GM19351 (cell line): ENCODE results near the gene DMXL1.
A peak's percentile ranks its signal among the peaks of the same experiment; 100 is the strongest.

Source experiments
- ATAC-seq: cut with Tn5 transposase; IDR thresholded peaks from one replicate; pipeline ENCODE4 v1.9.1; 2021; ENCODE audit warnings: mild to moderate bottlenecking, moderate library complexity; ENCODE audit not compliant: unreplicated experiment

The DMXL1 gene, protein sequence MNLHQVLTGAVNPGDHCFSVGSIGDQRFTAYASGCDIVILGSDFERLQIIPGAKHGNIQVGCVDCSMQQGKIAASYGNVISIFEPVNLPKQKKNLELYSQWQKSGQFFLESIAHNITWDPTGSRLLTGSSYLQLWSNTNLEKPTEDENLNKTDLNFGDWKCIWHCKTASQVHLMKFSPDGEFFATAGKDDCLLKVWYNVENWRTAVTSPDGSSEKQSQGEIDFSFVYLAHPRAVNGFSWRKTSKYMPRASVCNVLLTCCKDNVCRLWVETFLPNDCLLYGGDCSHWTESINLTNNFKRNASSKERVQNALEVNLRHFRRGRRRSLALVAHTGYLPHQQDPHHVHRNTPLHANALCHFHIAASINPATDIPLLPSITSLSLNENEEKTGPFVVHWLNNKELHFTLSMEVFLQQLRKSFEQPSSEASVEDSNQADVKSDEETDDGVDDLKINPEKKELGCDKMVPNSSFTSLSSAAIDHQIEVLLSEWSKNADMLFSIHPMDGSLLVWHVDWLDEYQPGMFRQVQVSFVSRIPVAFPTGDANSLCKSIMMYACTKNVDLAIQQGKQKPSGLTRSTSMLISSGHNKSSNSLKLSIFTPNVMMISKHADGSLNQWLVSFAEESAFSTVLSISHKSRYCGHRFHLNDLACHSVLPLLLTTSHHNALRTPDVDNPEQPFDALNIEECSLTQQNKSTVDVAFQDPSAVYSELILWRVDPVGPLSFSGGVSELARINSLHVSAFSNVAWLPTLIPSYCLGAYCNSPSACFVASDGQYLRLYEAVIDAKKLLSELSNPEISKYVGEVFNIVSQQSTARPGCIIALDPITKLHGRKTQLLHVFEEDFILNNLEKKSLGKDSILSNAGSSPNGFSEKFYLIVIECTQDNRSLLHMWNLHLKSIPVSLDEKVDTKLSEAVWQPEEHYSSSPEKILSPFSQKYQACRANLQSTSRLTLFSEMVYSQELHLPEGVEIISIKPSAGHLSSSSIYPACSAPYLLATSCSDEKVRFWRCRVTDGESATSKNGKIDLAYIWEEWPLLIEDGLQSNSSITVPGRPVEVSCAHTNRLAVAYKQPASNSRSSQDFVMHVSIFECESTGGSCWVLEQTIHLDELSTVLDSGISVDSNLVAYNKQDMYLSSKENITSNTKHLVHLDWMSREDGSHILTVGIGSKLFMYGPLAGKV (N-terminal part only)

DNA sequence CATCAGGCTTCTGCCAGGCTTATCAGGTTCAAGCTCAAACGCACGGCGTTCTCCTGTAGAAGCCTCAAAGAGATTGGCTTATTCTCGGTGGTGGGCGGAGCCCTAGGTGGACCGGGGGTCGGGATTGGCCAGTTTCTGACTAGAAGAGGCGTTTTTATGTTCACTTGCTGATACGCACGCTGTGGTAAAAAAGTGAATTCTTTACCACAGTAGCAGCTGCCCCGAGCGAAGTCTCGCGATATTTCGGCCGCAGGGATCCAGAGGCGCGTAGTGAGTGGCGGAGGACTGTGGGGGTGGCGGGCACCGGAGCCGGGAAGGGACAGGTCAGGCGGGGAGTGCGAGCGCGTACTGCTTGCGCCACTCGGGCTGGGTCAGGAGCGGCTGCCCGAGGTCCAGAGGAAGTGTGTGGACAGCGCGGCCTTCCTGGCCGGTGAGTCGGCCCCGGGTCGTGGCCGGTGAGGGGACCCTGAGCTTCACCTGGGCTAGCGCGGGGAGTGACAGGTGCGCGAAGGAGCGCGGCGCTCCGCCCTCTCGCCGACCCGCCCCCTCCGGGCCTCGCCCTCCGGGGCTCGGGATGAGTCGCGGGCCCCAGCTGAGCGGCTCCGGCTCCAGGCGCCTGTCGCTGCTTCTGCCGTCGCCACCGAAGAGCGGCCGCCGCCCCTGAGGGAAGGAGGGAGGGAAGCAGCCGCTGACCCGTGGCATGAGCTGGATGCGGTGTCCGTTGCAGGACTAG, at the start of gene DMXL1:
Gene DMXL1, plus strand, starts transcription at position 260 of the 733 bp plus-strand sequence. CDS start 483 bp downstream, outside the sequence.
- peak; percentile 74 for ATAC-seq

DNA sequence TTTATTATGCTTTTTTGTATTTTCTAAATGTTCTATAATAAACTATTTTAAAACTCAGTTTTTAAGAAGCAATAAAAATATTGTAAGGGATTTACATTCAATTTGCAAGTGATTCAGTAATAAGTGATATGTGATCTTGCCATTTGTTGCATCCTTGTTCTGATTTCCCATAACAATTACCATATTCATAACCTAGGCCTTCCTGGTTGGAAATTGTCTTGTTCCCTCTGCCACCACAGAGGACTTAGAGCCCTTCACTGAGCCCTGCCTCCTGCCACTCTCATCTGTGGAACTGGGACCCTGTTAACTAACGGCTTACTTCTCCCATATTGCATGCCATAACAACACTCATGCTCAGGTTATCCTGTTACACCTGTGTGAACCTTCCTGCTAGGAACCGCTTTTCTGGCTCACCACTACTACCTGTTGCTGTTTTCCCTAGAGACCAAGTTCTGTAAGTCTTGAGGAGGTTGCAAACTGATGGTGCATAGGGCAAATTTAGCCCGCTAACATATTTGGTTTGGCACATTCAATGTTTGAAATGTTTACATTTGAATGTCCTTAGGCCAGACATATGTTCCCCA, 49.6 kb upstream of the DMXL1 start:
- ATAC-seq = no peak

DNA sequence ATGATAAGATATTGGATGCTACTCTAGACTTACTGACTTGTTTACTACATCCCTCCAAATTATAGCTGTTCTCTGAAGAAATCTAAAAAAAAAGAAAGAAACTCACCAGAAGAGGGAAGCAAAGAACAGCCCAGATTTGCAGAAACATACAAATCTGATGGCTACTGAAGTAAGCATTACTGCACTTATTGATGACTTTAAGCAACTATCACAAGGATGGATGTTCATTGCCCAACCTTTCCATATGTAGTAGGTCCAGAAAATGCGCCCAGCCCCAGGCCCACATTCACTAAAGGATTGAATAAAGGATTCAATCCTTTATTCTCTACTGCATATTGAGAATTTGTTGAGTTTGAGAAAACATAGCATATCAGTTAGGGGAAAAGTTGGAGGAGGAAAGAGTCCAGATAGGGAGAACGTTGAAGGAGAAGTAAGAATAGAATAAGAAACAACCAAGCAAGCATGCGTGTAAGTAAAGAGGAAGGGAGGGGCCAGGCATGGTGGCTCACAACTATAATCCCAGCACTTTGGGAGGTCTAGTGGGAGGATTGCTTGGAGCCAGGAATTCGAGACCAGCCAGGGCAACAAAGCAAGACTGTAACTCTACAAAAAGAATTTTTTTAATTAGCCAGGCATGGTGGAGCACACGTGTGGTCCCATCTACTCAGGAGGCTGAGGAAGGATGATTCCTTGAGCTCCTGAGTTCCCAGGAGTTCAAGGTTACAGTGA, 48.7 kb upstream of the DMXL1 start:
- ATAC-seq = peak; percentile 85

DNA sequence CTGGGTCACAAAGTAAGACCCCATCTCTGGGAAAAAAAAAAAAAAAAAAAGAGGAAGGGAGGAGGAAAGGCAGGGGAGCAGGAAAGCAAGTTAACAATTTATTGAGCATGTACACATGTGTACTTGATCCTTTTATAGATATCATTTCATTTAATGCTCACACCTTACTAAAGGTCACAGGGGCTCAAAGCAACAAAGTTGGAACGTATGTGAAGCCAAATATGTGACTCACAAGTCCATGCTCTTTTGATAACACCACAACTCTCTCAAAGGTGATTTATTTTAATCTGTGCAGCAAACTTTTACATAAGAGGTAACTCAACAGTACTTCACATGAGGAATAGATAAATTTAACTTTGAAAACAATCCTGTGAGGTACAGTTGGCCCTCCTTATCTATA, 48.1 kb upstream of the DMXL1 start:
- ATAC-seq = no peak

DNA sequence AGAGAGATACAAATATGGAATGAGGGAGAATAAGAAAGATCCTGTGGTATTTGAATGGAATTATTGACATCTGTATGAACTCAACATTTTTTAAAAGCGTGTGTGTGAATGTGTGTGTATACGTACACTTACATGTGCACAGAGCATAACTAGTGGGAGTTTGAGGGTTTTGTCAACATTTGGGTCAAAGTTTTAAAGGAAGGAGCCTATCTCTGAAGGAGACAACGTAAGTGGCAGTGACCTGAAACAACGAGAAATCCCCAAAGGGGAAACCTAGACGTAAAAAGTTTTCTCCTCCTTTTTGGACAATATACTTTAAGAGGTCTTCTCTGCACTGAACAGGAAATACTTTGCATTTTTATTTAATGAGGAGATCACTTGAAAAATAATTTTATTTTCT, 42.3 kb upstream of the DMXL1 start:
- no peak for ATAC-seq

DNA sequence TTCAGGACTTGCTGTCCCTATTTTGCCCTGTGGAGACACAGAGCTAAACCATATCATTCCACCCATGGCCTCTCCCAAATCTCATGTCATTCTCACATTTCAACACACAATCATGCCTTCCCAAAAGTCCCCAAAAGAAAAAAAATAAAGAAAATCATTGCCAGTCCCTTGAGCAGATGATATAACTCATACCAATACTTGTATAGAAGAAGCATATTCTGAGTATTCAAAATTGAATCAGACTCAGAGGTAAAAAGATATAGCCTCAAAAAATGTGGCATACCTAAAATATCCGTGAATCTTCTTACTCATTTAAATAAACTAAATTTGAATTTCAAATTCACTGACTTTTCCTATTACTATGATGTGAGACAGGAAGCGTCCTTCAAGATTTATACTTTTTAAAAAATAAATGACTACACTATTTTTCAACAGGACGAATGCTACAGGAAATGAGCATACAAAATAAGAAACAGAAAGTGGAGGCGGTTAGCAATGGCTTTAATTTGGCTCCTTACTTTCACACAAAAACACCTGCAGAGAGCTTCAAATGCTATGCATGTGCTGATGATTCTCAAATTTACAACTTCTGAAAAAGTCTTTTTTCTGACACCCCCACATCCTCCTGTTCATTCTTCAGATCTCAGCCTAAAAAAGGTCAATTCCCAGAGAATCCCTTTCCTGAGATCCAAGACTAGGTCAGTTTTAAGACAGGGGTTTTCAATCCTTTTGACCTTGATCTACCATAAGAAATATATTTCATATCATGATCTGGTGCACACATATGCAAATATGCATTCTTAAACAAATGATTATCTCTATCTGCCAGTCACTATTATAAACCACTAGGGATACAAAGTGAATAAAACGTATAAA, 39.6 kb upstream of the DMXL1 start:
- peak; percentile 81 for ATAC-seq

DNA sequence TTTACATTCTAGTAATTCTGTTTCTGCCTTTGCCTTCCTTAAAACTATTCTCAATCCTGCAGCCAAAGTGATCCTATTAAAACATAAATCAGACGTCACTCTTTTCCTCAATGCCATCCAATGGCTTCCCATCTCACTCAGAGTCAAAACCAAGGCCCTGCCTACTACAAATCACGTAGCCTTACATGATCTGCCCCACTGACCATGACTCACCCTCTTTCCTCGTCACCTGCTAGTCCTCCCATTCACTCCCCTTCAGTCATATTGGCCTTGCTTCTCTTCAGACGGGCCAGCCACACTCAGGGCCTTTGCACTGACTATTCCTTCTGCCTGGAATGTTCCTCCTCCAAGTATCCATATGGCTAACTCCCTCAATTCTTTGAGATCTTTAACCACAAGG, 39.0 kb upstream of the DMXL1 start:
- peak; percentile 57 for ATAC-seq

DNA sequence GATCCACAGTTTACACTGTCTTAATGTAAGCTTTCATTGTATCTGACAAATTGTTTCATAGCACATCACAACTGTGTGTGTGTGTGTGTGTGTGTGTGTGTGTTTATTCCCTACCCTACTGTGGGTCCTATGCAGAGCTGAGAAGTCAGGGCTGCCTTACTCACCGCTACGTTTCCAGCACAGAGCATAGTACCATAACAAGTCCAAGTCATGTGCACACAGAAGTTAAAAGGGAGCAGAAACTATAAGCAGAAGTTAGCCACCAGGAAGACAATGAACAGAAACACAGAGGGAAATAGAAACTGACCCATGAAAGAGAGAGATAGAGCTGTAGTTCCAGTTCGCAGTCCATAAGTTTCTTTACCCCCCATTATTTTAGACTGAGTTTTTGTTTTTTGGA, 38.2 kb upstream of the DMXL1 start:
- ATAC-seq = peak; percentile 36

DNA sequence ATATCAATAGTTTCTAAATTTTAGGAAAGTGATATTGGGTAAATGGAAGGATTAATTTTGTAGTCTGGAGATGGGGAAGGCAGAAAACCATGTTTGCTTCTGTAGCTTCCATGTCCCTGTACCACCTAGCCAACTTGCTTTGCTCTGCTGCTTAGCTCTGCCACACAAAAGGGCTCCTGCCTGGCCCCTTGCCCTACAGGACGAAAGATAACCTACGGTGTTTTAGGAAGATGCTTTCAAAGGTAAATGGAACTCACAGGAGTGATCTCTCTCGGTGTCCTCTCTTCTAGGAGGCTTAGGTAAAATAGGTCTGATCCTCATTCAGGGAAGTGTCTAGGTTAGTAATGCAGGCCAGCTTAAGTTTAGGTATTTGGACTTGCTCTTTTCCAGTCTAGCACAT, 37.8 kb upstream of the DMXL1 start:
- no peak for ATAC-seq

DNA sequence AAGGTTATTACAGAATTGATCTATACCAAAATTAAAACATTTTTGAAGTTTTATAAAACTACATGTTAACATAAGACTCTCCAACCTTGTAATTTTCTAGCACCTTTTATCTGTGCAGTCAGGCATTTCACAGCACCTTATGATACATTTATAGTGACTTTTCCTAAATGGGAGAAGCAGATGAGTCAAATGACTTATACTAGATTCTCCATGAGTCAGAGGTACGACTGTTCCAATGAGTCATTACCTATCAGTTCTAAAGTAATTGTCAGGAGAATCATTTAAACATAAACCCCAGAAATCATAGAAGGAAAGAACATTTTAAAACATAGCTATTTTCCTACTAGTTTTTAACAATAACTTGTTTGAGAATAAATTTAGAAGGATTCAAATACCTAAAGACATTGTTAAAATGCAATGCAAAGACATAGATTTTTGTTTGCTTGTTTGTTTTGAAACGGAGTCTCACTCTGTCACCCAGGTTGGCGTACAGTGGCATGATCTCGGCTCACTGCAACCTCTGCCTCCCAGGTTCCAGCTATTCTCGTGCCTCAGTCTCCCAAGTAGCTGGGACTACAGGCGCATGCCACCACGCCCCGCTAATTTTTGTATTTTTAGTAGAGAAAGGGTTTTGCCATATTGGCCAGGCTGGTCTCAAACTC, 34.7 kb upstream of the DMXL1 start:
- ATAC-seq = no peak

DNA sequence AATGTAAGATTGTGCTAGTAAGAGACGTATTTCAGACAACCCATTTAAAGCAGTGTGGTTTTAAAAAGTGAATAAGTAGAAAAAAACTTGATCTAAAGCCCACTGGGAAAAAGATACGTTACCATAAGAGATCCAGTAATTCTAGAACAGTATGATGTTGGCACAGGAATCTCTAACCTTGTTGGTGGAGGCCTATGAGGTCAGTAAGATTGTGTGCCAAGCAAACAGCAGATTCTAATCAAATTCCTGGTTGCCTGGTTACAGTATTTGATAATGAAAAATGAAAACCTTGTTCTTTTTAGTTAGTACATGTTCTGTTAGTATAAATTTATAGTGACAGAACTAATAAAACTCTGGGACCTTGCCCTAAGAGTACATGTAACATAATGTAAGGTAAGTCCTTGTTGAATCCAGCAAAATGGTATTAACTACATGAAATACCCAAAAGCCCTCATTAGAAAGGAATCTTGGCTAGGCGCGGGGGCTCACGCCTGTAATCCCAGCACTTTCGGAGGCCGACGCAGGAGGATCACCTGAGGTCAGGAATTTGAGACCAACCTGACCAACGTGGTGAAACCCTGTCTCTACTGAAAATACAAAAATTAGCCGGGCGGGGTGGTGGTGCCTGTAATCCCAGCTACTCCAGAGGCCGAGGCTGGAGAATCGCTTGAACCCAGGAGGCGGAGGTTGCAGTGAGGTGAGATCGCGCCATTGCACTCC, 33.2 kb upstream of the DMXL1 start:
- no peak for ATAC-seq

DNA sequence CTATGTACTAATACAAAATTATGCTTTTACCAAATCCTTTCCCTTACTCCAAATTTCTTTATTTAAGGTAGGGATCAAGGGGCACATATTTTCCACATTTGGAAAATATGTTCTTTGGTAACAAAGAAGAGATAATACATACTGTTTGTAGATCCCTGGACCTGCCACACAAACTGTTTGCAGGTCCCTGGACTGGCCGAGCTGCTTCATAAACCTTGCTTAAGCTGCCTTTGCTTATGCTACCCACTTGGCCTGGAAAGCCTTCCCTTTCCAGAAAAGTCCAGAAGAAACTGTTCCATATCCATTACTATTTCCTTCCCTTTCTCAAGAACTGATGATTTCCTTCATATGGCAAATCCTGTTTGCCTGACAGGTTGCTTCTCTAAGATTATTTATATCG, 22.6 kb upstream of the DMXL1 start:
- ATAC-seq = no peak

DNA sequence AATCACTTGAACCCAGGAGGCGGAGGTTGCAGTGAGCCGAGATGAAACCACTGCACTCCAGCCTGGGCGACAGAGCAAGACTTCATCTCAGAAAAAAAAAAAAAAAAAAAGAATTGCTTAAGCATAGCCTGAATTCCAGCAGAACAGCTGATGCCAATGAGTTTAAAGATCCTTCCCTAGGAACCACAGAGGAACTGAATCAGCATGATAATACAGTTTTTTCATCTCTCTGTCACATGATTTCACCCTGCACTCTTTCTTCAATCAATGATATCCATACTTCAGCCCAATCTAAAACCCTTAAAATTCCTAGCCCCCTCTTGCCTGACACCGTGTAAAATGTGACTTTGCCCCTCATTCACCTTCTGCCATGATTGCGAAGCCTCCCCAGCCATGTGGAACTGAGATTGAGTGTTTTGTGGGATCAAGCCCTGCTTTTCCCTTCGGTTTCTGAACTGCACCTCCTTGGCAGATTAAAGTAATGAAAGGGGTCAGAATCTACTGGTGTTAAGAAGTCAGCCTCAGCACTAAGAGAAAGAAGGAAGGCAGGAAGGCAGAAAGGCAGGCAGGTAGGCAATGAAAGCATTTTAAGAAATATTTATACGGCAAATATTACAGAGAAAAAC, 20.9 kb upstream of the DMXL1 start:
- no peak for ATAC-seq

DNA sequence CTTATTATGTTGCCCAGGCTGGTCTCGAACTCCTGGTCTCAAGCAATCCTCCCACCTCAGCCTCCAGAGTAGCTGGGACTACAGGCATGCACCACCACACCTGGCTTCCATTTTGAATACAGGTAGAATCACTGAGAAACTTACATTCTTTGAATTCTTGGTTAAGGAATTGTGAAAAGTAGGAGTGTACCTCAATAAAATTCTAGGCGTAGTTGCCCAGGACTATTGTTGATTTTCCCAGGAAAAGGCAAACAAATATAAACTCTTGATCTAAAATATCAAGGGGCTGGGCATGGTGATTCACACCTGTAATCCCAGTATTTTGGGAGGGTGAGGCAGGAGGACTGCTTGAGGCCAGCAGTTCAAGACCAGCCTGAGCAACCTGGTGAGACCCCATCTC, 16.8 kb upstream of the DMXL1 start:
- no peak for ATAC-seq

DNA sequence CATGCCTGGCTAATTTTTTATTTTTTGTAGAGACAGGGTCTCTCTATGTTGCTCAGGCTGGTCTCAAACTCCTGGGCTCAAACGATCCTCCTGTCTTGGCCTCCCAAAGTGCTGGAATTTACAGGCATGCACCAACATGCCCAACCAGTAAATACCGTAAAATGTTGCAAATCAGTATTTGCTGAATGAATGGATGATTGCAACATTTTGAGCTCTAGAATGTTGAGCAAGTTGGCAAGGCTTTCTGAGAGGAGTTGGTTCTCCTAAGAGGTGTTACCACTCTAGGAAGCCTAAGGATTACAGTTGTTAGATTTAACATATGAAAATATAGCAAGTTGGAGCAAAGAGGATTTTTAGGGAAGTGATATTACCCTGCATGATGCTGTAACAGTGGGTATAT, 15.6 kb upstream of the DMXL1 start:
- ATAC-seq = no peak

DNA sequence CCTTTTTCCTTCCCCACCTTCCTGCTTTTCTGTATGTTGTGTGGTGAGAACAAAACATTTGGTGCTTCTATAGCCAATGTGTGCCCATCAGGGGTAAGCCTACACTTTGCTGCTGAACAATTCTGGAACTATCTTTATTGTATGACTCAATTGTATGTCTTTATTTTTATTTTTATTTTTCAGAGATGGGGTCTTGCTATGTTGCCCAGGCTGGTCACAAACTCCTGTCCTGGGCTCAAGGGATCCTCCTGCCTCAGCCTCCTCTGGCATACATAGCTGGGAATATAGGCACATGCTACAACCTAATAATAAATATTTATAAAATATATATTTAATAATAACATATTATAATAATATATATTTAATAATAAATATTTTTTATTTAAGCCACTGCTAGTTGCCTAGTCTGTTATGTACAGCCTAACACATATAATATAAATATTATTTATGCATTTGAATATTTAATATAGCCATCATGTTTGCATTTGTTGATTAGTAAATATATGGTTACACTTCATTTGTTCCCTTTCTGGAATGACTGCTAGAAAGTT, 11.8 kb upstream of the DMXL1 start:
- no peak for ATAC-seq

DNA sequence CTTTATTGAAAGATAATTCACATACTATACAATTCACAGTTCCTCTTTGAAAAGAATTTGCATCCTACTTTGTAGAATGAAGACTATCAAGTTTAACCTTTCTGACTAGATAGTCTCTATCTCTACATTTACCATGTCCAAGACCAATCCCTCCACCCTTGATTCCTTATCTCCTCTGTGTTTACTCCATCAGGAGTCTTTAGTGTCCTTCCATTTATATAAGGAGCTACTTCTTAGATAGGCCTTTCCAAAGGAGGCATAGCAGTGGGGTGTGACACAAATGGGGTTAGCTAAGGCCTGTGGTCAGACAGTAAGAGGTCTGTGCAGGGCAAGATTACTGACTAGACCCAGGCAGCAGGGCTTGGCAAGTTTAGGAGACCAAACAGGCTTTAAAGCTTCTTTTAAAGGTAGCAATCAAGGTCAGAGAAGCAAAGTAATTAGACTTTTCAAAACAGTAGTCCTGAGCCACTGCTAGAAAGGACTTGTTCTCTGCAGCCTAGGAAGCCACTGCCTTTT, 11.1 kb upstream of the DMXL1 start:
- peak; percentile 45 for ATAC-seq
